Measurements from ENCODE around the gene PLXNB2.

Gene PLXNB2

GRCh38 chr22:50225200-50225969, 82.1 kb downstream of the PLXNB2 start:
- DNase-seq = no peak

All from activated naive CD4-positive, alpha-beta T cell treated with anti-CD3 and anti-CD28 coated beads, Interleukin-2, amount 50 U/mL, for 16 hours (primary cell).